GM12865 (cell line): Measurements from ENCODE around the gene GRID2.

ENCODE experiments used
- DNase-seq: peaks from one replicate; pipeline ENCODE4 v3.0.0; 2010; ENCODE audit warnings: low read depth
- H3K4me3 ChIP-seq: 2 replicates; pipeline ENCODE4 v1.5.1; 2011; ENCODE audit warnings: mild to moderate bottlenecking, low read depth, low read length, control low read depth
- CTCF ChIP-seq: IDR thresholded peaks from 2 replicates; pipeline ENCODE4 v1.5.1; 2011; ENCODE audit warnings: low read length, control low read depth, low read depth, inconsistent platforms; ENCODE audit not compliant: insufficient read depth; ENCODE audit errors: missing control alignments

The GRID2 gene

GRCh38 chr4:93169966-93170365, 866.2 kb downstream of the GRID2 start:
- no peak for DNase-seq

GRCh38 chr4:93174598-93174997, 870.8 kb downstream of the GRID2 start:
- no peak for TF ChIP-seq CTCF
- H3K4me3 ChIP-seq = no peak overlapping the region
- DNase-seq = no peak

More at GRCh38 chr4:93169966-93170365, 866.2 kb downstream of the GRID2 start:
- no peak for TF ChIP-seq CTCF
- no peak overlapping the region for H3K4me3 ChIP-seq

GRCh38 chr4:93178279-93178678, 874.5 kb downstream of the GRID2 start:
- DNase-seq = no peak
- H3K4me3 ChIP-seq = no peak overlapping the region
- no peak for TF ChIP-seq CTCF

GRCh38 chr4:93179044-93179443, 875.3 kb downstream of the GRID2 start:
- TF ChIP-seq CTCF = no peak
- H3K4me3 ChIP-seq = no peak overlapping the region
- DNase-seq = no peak

- no peak overlapping the region for H3K4me3 ChIP-seq
- TF ChIP-seq CTCF = no peak
- DNase-seq = no peak
Observed at GRCh38 chr4:93182722-93183121, 879.0 kb downstream of the GRID2 start.

GRCh38 chr4:93183576-93183975, 879.8 kb downstream of the GRID2 start:
- TF ChIP-seq CTCF = no peak
- no peak for DNase-seq
- H3K4me3 ChIP-seq = no peak overlapping the region

GRCh38 chr4:93184053-93184452, 880.3 kb downstream of the GRID2 start:
- TF ChIP-seq CTCF = no peak
- no peak for DNase-seq
- H3K4me3 ChIP-seq = no peak overlapping the region
